Non-pigmented ciliary epithelial cell (primary cell): Measurements from ENCODE around the gene SUGCT.
A peak's percentile ranks its signal among the peaks of the same experiment; 100 is the strongest.

Source experiments
- DNase-seq: peaks from one replicate; pipeline ENCODE4 v3.0.0-alpha.2; 2010; ENCODE audit warnings: low read depth

Gene SUGCT

GRCh38 chr7:40527723-40528122 is 392.9 kb downstream of the SUGCT start:
- no peak for DNase-seq

DNA sequence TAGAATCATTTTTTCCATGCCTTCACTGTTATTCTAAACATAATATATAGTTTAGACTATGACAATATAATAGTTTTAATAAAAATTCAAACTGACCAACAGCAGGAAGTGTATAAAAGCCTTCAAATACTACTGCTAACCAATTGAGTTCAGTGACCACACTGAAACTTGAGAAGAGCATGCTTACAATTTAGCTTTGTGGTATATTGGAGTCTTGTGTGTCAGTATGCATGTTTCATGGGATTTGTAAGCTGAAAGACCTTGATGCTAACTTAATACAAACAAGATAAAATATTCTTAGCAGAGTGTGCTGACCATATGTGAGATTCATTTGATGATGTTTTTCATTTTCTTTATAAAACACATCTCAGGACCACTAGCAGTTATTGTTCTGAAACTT is 395.5 kb downstream of the SUGCT start:
- peak; percentile 61 for DNase-seq

DNA sequence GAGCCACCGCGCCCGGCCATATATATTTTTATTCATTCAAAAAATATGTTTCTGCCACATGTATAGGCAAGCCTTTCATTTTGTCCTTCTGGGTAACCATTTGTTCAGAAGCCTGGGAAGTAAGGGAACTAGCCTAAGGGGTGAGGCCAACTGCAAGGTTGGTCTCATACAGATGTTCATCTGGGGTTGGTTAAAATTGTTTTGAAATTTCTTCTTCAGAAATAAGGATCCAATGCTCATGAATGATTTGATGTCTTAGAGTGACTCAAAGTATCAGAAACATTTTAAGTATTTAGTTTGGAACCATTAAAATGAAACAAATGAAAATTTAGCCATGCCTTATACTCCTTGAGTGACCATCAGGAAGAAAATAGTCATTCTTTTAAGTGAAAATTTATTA is 397.2 kb downstream of the SUGCT start:
- DNase-seq, result no peak

- DNase-seq, result no peak
Observed at GRCh38 chr7:40535678-40536077, 400.9 kb downstream of the SUGCT start.

GRCh38 chr7:40536421-40536820 is 401.6 kb downstream of the SUGCT start:
- no peak for DNase-seq

- no peak for DNase-seq
Observed at GRCh38 chr7:40538281-40538680, 403.5 kb downstream of the SUGCT start.

DNA sequence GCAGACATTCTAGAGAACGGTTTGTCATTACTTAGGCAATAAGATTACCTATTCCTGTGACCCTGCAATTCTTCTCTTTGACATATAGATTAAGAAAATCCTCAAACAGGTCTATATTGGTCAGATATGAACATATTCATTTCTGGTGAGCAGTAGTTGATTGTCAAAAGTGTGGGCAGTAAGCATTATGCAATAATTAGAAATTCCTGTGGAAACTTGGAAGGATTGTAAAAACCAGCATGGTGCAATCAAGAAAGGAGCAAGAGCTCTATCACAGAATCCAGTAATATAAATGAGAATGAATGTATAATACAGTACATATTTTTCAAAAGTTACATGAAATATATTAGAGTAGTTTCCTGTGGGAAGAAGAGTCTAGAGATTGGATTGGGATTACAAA is 406.5 kb downstream of the SUGCT start:
- DNase-seq, result no peak

GRCh38 chr7:40542982-40543741 is 408.4 kb downstream of the SUGCT start:
- no peak for DNase-seq

DNA sequence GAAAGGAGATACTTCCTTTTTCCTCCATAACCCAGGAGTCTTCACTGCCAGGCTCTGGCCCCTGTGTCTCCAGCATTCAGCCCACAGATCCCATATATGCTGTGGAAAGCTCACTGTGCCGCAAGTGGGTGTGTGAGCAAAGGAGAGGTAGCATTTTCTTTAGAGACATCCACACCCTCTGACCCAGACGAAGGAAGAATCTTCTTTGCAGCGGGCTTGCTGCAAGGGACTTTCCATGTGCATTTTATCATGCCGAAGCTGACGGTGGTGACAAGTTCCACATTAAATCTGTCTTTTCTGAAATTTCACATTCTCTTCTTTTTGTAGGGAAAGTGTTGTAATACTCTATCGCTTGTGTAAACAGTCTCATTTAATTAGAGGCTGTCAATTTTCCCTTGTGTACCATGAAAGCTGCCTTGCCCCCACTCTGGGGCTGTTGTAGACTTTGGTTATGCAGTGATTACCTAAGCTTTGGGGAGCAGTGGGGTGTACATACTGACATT is 409.5 kb downstream of the SUGCT start:
- no peak for DNase-seq

- no peak for DNase-seq
Observed at GRCh38 chr7:40544871-40545303, 410.1 kb downstream of the SUGCT start.

- DNase-seq, result no peak
Observed at GRCh38 chr7:40545739-40546138, 410.9 kb downstream of the SUGCT start.

GRCh38 chr7:40546616-40547501 is 412.1 kb downstream of the SUGCT start:
- no peak for DNase-seq

DNA sequence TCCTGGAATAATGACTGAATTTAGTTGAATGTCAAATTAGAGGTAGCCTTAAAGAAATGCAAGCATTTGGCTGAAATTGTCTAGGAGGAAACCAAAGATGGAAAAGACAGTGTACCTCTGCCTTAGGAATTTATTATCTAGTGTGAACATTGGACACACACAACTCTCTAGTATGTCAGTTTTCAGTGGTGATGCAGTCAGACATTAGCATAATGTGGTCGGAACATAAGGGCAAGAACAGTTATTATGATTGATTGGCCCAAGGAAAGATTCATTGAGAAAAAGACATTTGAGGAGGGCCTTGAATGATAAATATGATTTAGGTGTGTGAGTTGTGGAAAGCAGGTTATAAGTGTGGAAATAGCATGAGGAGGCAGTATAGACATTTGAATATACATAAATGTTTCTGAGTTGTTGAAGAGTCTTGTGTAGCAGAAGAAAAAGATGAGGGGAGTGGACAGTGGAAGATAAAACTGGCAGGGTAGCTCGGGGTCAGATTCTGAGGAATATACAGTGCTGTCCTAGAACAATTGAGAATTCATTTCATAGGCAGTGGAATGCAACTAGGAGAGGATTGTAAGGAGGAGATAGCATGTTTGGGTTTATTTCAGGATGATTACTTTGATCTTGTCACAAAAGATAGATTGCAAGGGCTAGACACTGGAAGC is 414.7 kb downstream of the SUGCT start:
- DNase-seq, result no peak

- DNase-seq, result peak; percentile 73
Observed at GRCh38 chr7:40551685-40552576, 417.1 kb downstream of the SUGCT start.

- no peak for DNase-seq
Observed at GRCh38 chr7:40560672-40561071, 425.9 kb downstream of the SUGCT start.

- no peak for DNase-seq
Observed at GRCh38 chr7:40566879-40567278, 432.1 kb downstream of the SUGCT start.

DNA sequence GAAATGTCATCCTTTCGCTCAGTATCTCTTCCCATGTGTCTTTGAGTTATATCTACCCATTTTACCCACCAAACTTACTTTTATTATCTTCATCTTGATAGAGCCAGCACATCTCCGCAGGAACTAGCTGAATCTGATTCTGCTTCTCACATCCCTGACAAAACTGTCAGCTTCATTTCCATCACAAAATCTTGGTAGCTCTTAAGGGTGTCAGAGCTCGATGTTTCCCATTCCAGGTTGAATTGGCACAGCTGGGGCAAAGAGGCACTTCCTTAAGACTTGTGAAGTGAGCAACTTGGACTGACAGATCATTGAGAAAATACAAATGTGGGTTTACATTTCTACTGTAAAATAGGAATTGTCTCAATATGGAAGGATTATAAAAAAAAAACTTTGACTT is 434.5 kb downstream of the SUGCT start:
- DNase-seq, result no peak

GRCh38 chr7:40570223-40570622 is 435.4 kb downstream of the SUGCT start:
- no peak for DNase-seq

DNA sequence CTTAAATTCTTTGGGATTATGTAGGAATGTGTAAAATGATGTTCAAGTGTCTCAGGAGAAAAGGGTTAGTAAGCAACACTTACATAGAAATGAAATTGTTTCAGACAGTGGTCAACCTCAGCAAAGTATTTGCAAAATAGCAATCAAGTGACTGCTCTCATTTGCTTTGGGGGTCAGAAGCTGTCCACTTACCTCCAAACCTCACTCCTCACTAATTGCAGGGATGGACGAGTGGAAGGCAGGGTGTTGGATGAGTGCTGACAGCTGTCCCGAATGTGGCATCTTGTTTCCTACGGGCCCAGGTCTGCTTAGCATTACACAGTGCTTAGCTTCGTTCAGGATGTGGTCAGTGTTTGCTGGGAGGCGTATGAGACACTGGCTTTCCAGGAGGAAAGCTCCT is 437.0 kb downstream of the SUGCT start:
- DNase-seq, result no peak

DNA sequence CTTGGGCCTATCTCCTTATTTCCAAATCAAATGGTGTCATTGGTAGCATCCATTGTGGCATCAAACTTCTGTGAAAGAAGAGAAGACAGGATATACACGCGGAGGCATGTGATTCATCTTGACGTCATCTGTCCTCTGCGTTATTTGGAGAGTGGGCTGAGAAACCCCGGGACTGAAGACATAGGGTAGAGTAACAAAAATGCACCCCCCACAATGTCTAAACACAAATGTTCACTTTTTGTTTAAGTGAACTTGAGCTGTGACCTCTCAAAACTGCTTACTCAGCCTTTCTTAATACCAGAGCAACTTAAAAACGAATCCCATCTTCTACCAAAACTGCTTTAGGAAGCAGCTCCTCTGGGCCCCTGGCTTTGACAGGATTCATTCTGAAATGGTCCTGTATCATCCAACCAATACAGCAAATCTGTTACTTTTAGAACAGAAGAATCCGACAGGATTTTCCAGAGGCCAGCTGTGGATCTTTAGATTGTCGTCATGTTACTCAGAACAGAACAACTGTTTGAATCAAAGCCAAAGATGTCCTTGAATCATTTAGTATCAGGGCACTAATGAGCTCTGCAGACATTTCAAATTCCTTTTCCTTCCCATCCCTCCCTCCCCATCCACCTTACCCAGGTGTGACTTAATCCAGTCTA is 438.1 kb downstream of the SUGCT start:
- DNase-seq, result peak; percentile 80

- peak; percentile 71 for DNase-seq
Observed at GRCh38 chr7:40579401-40579800, 444.6 kb downstream of the SUGCT start.
